NT2/D1 (cell line): ENCODE data around the gene NTRK2.

ENCODE experiments used
- YY1 ChIP-seq: IDR thresholded peaks from 2 replicates; pipeline ENCODE4 v1.6.1; 2011; ENCODE audit not compliant: insufficient read length, insufficient read depth
- ZNF274 ChIP-seq: IDR thresholded peaks from 2 replicates; pipeline ENCODE4 v1.6.1; 2011; ENCODE audit warnings: mild to moderate bottlenecking, low read depth, low read length

DNA sequence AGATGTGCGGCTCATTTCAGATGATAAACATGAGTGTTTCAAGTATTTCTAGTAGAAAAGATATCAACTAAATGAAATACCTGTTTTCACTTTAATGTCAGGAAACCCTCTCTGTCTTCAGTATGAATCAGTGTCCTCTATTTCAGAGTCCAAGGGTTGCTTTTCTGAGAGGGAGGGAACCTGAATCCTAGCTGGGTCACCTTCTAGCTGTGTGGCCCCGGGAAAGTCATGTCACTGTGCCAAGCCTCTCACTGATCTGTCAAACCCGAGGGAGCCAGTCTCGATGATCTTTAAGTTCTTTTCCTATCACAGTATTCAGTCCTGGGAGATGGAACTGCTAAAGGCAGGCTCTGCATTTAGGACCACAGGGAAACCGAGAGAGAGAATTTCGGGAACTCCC is 258.9 kb downstream of the NTRK2 start:
- no peak for TF ChIP-seq ZNF274
- TF ChIP-seq YY1: no peak
